GM12864 (cell line): ENCODE results near the gene RAB36.

Source experiments
- DNase-seq: peaks from one replicate; pipeline ENCODE4 v3.0.0-alpha.2; 2011; ENCODE audit warnings: low read depth
- H3K4me3 ChIP-seq: 2 replicates; pipeline ENCODE4 v1.5.1; 2011; ENCODE audit warnings: mild to moderate bottlenecking, low read depth, low read length, control low read depth
- TF ChIP-seq, protein P1 (sequence below): IDR thresholded peaks from 2 replicates; pipeline ENCODE4 v1.5.1; 2011; ENCODE audit warnings: low read depth, mild to moderate bottlenecking, moderate library complexity, low read length, control low read depth, inconsistent platforms; ENCODE audit errors: missing control alignments

The RAB36 gene, protein sequence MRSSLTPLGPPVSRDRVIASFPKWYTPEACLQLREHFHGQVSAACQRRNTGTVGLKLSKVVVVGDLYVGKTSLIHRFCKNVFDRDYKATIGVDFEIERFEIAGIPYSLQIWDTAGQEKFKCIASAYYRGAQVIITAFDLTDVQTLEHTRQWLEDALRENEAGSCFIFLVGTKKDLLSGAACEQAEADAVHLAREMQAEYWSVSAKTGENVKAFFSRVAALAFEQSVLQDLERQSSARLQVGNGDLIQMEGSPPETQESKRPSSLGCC

GRCh38 chr22:23144932-23145877 is at the start of gene RAB36:
RAB36 (plus strand) TSS chr22:23145477; CDS start chr22:23146617, 1,140 bp downstream.
- H3K4me3 ChIP-seq = no peak within 1 kb of the TSS
- peak; percentile 79 for DNase-seq
- TF ChIP-seq, protein P1, sequence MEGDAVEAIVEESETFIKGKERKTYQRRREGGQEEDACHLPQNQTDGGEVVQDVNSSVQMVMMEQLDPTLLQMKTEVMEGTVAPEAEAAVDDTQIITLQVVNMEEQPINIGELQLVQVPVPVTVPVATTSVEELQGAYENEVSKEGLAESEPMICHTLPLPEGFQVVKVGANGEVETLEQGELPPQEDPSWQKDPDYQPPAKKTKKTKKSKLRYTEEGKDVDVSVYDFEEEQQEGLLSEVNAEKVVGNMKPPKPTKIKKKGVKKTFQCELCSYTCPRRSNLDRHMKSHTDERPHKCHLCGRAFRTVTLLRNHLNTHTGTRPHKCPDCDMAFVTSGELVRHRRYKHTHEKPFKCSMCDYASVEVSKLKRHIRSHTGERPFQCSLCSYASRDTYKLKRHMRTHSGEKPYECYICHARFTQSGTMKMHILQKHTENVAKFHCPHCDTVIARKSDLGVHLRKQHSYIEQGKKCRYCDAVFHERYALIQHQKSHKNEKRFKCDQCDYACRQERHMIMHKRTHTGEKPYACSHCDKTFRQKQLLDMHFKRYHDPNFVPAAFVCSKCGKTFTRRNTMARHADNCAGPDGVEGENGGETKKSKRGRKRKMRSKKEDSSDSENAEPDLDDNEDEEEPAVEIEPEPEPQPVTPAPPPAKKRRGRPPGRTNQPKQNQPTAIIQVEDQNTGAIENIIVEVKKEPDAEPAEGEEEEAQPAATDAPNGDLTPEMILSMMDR = no peak

GRCh38 chr22:23095733-23096342 is 49.4 kb upstream of the RAB36 start:
- TF ChIP-seq, protein P1 = no peak
- H3K4me3 ChIP-seq = no peak overlapping the region
- no peak for DNase-seq

- TF ChIP-seq, protein P1 = no peak
- DNase-seq = no peak
- H3K4me3 ChIP-seq = no peak overlapping the region
These were observed 47.7 kb upstream of the RAB36 start for GRCh38 chr22:23097412-23098229.

DNA sequence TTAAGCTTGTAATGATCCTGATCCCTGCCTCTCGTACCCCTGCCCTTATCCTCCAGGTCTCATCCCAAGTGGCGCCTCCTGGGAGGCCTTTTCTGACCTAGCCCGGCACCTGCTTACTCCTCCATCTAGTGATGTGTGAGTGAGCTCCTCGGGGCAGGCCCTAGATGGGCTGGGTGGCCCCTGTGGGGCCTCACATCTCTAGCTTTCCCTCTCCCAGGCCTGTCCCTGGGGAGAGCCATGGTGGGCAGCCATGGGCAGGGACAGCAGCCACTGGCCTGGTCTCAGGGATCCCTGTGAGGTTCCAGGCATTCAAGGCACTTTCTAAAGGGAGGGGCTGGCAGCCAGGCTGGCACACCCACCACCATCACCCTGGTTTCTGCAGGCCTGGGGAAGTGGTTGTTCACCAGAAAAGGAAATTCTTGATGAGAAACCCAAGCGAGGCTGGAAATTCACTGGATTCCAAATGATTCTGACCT is 47.0 kb upstream of the RAB36 start:
- no peak for DNase-seq
- H3K4me3 ChIP-seq = no peak overlapping the region
- TF ChIP-seq, protein P1 = no peak

DNA sequence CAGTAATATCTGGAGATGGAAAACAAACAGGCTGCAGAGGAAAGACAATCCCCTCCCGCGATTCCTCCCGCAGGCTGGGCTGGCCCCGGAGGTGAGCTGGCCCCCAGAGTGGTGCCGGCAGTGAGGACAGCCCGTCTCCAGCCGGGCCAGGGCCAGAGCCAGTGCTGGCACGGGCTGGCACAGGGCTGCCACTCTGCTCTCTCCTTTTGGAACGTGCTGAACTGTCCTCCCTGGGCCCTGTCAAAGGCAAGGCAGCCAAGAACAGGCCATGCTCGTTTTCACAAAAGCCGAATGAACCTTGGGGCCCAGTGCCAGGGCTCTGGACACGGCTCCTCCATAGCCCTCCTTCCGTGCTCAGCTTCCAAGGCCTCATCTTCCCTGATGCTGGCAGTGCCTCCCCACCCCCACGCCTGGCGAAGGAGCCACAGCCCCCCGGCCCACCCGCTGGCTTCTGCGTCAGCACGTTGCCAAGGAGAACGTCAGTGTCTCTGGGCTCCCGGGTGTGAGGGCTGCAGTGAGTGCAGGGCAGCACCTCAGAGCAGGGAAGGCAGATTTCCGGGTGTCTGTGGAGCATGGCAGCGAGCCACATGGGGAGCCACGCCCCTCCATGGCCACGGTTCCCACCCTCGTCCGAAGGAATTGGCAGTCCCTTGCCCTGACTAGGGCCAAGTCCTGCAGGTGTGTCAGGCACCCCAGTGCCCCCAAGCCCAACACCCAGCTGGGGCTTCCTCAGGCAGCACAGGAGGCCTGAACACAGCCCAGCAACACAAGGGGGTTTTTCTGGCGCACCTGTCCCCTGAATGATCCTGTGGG is 46.4 kb upstream of the RAB36 start:
- TF ChIP-seq, protein P1 = no peak

GRCh38 chr22:23099531-23099804 is 45.8 kb upstream of the RAB36 start:
- no peak overlapping the region for H3K4me3 ChIP-seq
- DNase-seq = no peak
- TF ChIP-seq, protein P1 = no peak

More for the DNA sequence above, 46.4 kb upstream of the RAB36 start:
- no peak overlapping the region for H3K4me3 ChIP-seq
- DNase-seq = no peak
